ENCODE data around the gene AKAP14.
A peak's percentile ranks its signal among the peaks of the same experiment; 100 is the strongest.
"Not testable (repeated sequence)": the region's sequence is repeated elsewhere in the genome, so short reads cannot be mapped to it uniquely, and the experiment has no call there.

The AKAP14 gene

GRCh38 chrX:119935215-119935874, 39.7 kb downstream of the AKAP14 start:
- DNase-seq, result no peak

- no peak for DNase-seq
Measured at GRCh38 chrX:119941336-119941735, 45.6 kb downstream of the AKAP14 start.

GRCh38 chrX:119942173-119942819, 46.6 kb downstream of the AKAP14 start:
- DNase-seq, result no peak

GRCh38 chrX:119942831-119943184, 47.1 kb downstream of the AKAP14 start:
- DNase-seq, result no peak

GRCh38 chrX:119943185-119943988, 47.7 kb downstream of the AKAP14 start, which contains the start of gene NKAP:
TSS of gene NKAP (minus strand) at chrX:119943751. CDS start at chrX:119943605, 146 bp downstream.
- peak; percentile 76 for DNase-seq

GRCh38 chrX:119945481-119945880, 49.8 kb downstream of the AKAP14 start:
- DNase-seq, result no peak

- no peak for DNase-seq
Measured at GRCh38 chrX:119948381-119948780, 52.7 kb downstream of the AKAP14 start.

GRCh38 chrX:119954374-119954773, 58.7 kb downstream of the AKAP14 start:
- no peak for DNase-seq

GRCh38 chrX:119955807-119956570, 60.3 kb downstream of the AKAP14 start:
- DNase-seq, result peak; percentile 12

GRCh38 chrX:119960625-119961024, 64.9 kb downstream of the AKAP14 start:
- no peak for DNase-seq

GRCh38 chrX:119966837-119967236, 71.1 kb downstream of the AKAP14 start:
- DNase-seq, result not testable (repeated sequence)

Data from activated effector memory CD4-positive, alpha-beta T cell treated with Interleukin-2 at 50 U/mL for 16 hours (primary cell).